Heart left ventricle (tissue), 13 donors: ENCODE data around the gene CDK6.

Experiments
- POLR2A ChIP-seq, 2 donors: fragments of 450-650 bp; IDR thresholded peaks; one replicate each; pipeline ENCODE4 v1.6.1; 2017; ENCODE audit warnings: antibody characterized with exemption in 2 of 2, mild to moderate bottlenecking in 2 of 2, moderate library complexity in 2 of 2
- TF ChIP-seq, protein P1 (sequence below), 12 donors: fragments of 200-600 bp; sonication (generic) in 4 of 12; IDR thresholded peaks; one replicate each; pipeline versions ENCODE4 v1.5.0 to v1.8.0; 2018 to 2022; ENCODE audit warnings: antibody characterized with exemption in 12 of 12, mild to moderate bottlenecking in 5 of 12
- donor health status: ischemic (EF 13 %, LVEDD 7.1; RV severe dilation, severe dysfunction).
- donor health status: DM: no; HTN: yes; CAD: no.
- donor health status: DM: no; HTN: no; CAD: no.
- donor health status: ischemic (EF 25% LVEDD 6.9; RV normal size, moderate dysfunction).
- donor health status: ischemic (EF 25% LVEDD 5.7; RV mildly dilated, moderate dysfunction).
- donor health status: ischemic (EF 35%, LVEDD 5.7; RV mildly dilated, moderate dysfunction).
- donor health status: nonischemic (EF 11% LVEDD 7.7; RV severe dilation, severe dysfunction).
- donor health status: DM: yes; HTN: yes; CAD: no.
- donor health status: PGD.
- donor health status: ischemic (EF 29% LVEDD 5.4; RV normal size, mild dysfunction).
- donor health status: nonischemic (EF 23%, LVEDD 6.1; RV moderate dilation, normal function).

DNA sequence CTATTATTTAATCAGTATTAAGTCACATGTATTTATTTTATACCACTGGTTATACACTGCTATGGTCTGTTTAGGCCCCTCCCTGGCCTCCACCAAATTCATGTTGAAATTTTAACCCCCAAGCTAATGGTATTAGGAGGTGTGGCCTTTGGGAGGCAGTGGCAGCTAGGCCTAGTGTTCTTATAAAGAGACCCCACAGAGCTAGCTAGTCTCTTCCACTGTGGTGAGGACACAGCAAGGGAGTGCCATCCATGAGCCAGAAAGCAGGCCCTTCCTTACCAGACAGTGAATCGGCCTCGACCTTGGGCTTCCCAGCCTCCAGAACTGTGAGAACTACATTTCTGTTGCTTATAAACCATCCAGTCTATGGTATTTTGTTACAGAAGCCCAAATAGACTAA, 279.1 kb downstream of the CDK6 start:
- no peak for TF ChIP-seq POLR2A (IDR thresholded peaks at IDR 0.05)
- TF ChIP-seq, protein P1, sequence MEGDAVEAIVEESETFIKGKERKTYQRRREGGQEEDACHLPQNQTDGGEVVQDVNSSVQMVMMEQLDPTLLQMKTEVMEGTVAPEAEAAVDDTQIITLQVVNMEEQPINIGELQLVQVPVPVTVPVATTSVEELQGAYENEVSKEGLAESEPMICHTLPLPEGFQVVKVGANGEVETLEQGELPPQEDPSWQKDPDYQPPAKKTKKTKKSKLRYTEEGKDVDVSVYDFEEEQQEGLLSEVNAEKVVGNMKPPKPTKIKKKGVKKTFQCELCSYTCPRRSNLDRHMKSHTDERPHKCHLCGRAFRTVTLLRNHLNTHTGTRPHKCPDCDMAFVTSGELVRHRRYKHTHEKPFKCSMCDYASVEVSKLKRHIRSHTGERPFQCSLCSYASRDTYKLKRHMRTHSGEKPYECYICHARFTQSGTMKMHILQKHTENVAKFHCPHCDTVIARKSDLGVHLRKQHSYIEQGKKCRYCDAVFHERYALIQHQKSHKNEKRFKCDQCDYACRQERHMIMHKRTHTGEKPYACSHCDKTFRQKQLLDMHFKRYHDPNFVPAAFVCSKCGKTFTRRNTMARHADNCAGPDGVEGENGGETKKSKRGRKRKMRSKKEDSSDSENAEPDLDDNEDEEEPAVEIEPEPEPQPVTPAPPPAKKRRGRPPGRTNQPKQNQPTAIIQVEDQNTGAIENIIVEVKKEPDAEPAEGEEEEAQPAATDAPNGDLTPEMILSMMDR (IDR thresholded peaks at IDR 0.05): no peak
